Measurements from ENCODE around the gene ITGAD.
"Not testable (repeated sequence)": the region's sequence is repeated elsewhere in the genome, so short reads cannot be mapped to it uniquely, and the experiment has no call there.

Gene ITGAD

GRCh38 chr16:31411024-31411844 is 18.1 kb downstream of the ITGAD start:
- Histone ChIP-seq H3K4me1 (ENCODE audit: insufficient read depth, low read length) (no peaks in the 10 kb centered on the region), H3K27me3 (ENCODE audit: insufficient read depth, low read length) (no peaks in the 10 kb centered on the region), H3K9me3 (ENCODE audit: insufficient read depth, low read depth, low read length) (no peaks in the 10 kb centered on the region), H3K27ac (ENCODE audit: low read length) (no peak overlapping the region), H3K36me3 (ENCODE audit: insufficient read depth, low read depth, low read length) (no peaks in the 10 kb centered on the region), H3K9ac (ENCODE audit: low read depth, low read length) (no peak overlapping the region), H3K4me3 (ENCODE audit: low read length) (no peak overlapping the region)

- H3K4me3 ChIP-seq (ENCODE audit: low read length): no peak overlapping the region
- no peaks in the 10 kb centered on the region for H3K9me3 ChIP-seq (ENCODE audit: insufficient read depth, low read depth, low read length)
- H3K27me3 ChIP-seq (ENCODE audit: insufficient read depth, low read length): no peaks in the 10 kb centered on the region
- H3K36me3 ChIP-seq (ENCODE audit: insufficient read depth, low read depth, low read length): no peaks in the 10 kb centered on the region
- no peaks in the 10 kb centered on the region for H3K4me1 ChIP-seq (ENCODE audit: insufficient read depth, low read length)
- H3K9ac ChIP-seq (ENCODE audit: low read depth, low read length): no peak overlapping the region
- no peak overlapping the region for H3K27ac ChIP-seq (ENCODE audit: low read length)
Observed at GRCh38 chr16:31412750-31413149, 19.6 kb downstream of the ITGAD start.

- Histone ChIP-seq H3K9ac (ENCODE audit: low read depth, low read length) (no peak overlapping the region), H3K9me3 (ENCODE audit: insufficient read depth, low read depth, low read length) (no peaks in the 10 kb centered on the region), H3K27ac (ENCODE audit: low read length) (no peak overlapping the region)
Observed at GRCh38 chr16:31413381-31413780, 20.2 kb downstream of the ITGAD start.

GRCh38 chr16:31413943-31414342 is 20.8 kb downstream of the ITGAD start:
- Histone ChIP-seq H3K9me3 (ENCODE audit: insufficient read depth, low read depth, low read length) (no peaks in the 10 kb centered on the region), H3K4me3 (ENCODE audit: low read length) (no peak overlapping the region), H3K4me1 (ENCODE audit: insufficient read depth, low read length) (no peaks in the 10 kb centered on the region), H3K9ac (ENCODE audit: low read depth, low read length) (no peak overlapping the region), H3K27ac (ENCODE audit: low read length) (no peak overlapping the region), H3K36me3 (ENCODE audit: insufficient read depth, low read depth, low read length) (no peaks in the 10 kb centered on the region), H3K27me3 (ENCODE audit: insufficient read depth, low read length) (no peaks in the 10 kb centered on the region)

More at GRCh38 chr16:31413381-31413780, 20.2 kb downstream of the ITGAD start:
- Histone ChIP-seq H3K27me3 (ENCODE audit: insufficient read depth, low read length) (no peaks in the 10 kb centered on the region), H3K36me3 (ENCODE audit: insufficient read depth, low read depth, low read length) (no peaks in the 10 kb centered on the region), H3K4me3 (ENCODE audit: low read length) (no peak overlapping the region), H3K4me1 (ENCODE audit: insufficient read depth, low read length) (no peaks in the 10 kb centered on the region)

- no peaks in the 10 kb centered on the region for H3K36me3 ChIP-seq (ENCODE audit: insufficient read depth, low read depth, low read length)
- no peaks in the 10 kb centered on the region for H3K27me3 ChIP-seq (ENCODE audit: insufficient read depth, low read length)
- H3K4me1 ChIP-seq (ENCODE audit: insufficient read depth, low read length): no peaks in the 10 kb centered on the region
- no peak overlapping the region for H3K4me3 ChIP-seq (ENCODE audit: low read length)
- no peak overlapping the region for H3K9ac ChIP-seq (ENCODE audit: low read depth, low read length)
- H3K27ac ChIP-seq (ENCODE audit: low read length): no peak overlapping the region
- H3K9me3 ChIP-seq (ENCODE audit: insufficient read depth, low read depth, low read length): no peaks in the 10 kb centered on the region
Observed at GRCh38 chr16:31414706-31415105, 21.6 kb downstream of the ITGAD start.

- H3K9me3 ChIP-seq (ENCODE audit: insufficient read depth, low read depth, low read length): no peaks in the 10 kb centered on the region
- H3K27ac ChIP-seq (ENCODE audit: low read length): no peak overlapping the region
- no peaks in the 10 kb centered on the region for H3K27me3 ChIP-seq (ENCODE audit: insufficient read depth, low read length)
- H3K9ac ChIP-seq (ENCODE audit: low read depth, low read length): no peak overlapping the region
- H3K36me3 ChIP-seq (ENCODE audit: insufficient read depth, low read depth, low read length): no peaks in the 10 kb centered on the region
- no peaks in the 10 kb centered on the region for H3K4me1 ChIP-seq (ENCODE audit: insufficient read depth, low read length)
- H3K4me3 ChIP-seq (ENCODE audit: low read length): no peak overlapping the region
Observed at GRCh38 chr16:31416371-31416770, 23.2 kb downstream of the ITGAD start.

GRCh38 chr16:31417036-31417435 is 23.9 kb downstream of the ITGAD start:
- not testable (repeated sequence) for H3K9me3 ChIP-seq (ENCODE audit: insufficient read depth, low read depth, low read length); H3K27me3 ChIP-seq (ENCODE audit: insufficient read depth, low read length); H3K36me3 ChIP-seq (ENCODE audit: insufficient read depth, low read depth, low read length)

GRCh38 chr16:31417916-31418315 is 24.8 kb downstream of the ITGAD start:
- Histone ChIP-seq H3K4me3 (ENCODE audit: low read length) (no peak overlapping the region), H3K9ac (ENCODE audit: low read depth, low read length) (no peak overlapping the region), H3K27ac (ENCODE audit: low read length) (no peak overlapping the region), H3K36me3 (ENCODE audit: insufficient read depth, low read depth, low read length) (no peaks in the 10 kb centered on the region), H3K9me3 (ENCODE audit: insufficient read depth, low read depth, low read length) (no peaks in the 10 kb centered on the region), H3K4me1 (ENCODE audit: insufficient read depth, low read length) (no peaks in the 10 kb centered on the region), H3K27me3 (ENCODE audit: insufficient read depth, low read length) (no peaks in the 10 kb centered on the region)

More at GRCh38 chr16:31417036-31417435, 23.9 kb downstream of the ITGAD start:
- not testable (repeated sequence) for H3K27ac ChIP-seq (ENCODE audit: low read length); H3K4me1 ChIP-seq (ENCODE audit: insufficient read depth, low read length); H3K9ac ChIP-seq (ENCODE audit: low read depth, low read length); H3K4me3 ChIP-seq (ENCODE audit: low read length)

GRCh38 chr16:31420037-31420436 is 26.9 kb downstream of the ITGAD start:
- H3K27me3 ChIP-seq (ENCODE audit: insufficient read depth, low read length): no peaks in the 10 kb centered on the region
- H3K36me3 ChIP-seq (ENCODE audit: insufficient read depth, low read depth, low read length): no peaks in the 10 kb centered on the region
- H3K4me1 ChIP-seq (ENCODE audit: insufficient read depth, low read length): no peaks in the 10 kb centered on the region
- no peak overlapping the region for H3K27ac ChIP-seq (ENCODE audit: low read length)
- H3K4me3 ChIP-seq (ENCODE audit: low read length): no peak overlapping the region
- H3K9ac ChIP-seq (ENCODE audit: low read depth, low read length): no peak overlapping the region
- H3K9me3 ChIP-seq (ENCODE audit: insufficient read depth, low read depth, low read length): no peaks in the 10 kb centered on the region

- Histone ChIP-seq H3K36me3 (ENCODE audit: insufficient read depth, low read depth, low read length) (no peaks in the 10 kb centered on the region), H3K27ac (ENCODE audit: low read length) (no peak overlapping the region), H3K27me3 (ENCODE audit: insufficient read depth, low read length) (peaks cover 7% of the 10 kb centered on the region; the same call in 1 of the 2 replicates), H3K9ac (ENCODE audit: low read depth, low read length) (no peak overlapping the region), H3K4me1 (ENCODE audit: insufficient read depth, low read length) (no peaks in the 10 kb centered on the region), H3K4me3 (ENCODE audit: low read length) (no peak overlapping the region), H3K9me3 (ENCODE audit: insufficient read depth, low read depth, low read length) (no peaks in the 10 kb centered on the region)
Observed at GRCh38 chr16:31421587-31421986, 28.5 kb downstream of the ITGAD start.

GRCh38 chr16:31423241-31423640 is 30.1 kb downstream of the ITGAD start:
- Histone ChIP-seq H3K9me3 (ENCODE audit: insufficient read depth, low read depth, low read length) (no peaks in the 10 kb centered on the region), H3K4me1 (ENCODE audit: insufficient read depth, low read length) (no peaks in the 10 kb centered on the region), H3K9ac (ENCODE audit: low read depth, low read length) (no peak overlapping the region), H3K36me3 (ENCODE audit: insufficient read depth, low read depth, low read length) (no peaks in the 10 kb centered on the region), H3K27me3 (ENCODE audit: insufficient read depth, low read length) (peaks cover 14% of the 10 kb centered on the region; the same call in 1 of the 2 replicates), H3K27ac (ENCODE audit: low read length) (no peak overlapping the region), H3K4me3 (ENCODE audit: low read length) (no peak overlapping the region)

- no peak overlapping the region for H3K27ac ChIP-seq (ENCODE audit: low read length)
- H3K9ac ChIP-seq (ENCODE audit: low read depth, low read length): no peak overlapping the region
- no peaks in the 10 kb centered on the region for H3K9me3 ChIP-seq (ENCODE audit: insufficient read depth, low read depth, low read length)
- H3K4me1 ChIP-seq (ENCODE audit: insufficient read depth, low read length): no peaks in the 10 kb centered on the region
- no peaks in the 10 kb centered on the region for H3K36me3 ChIP-seq (ENCODE audit: insufficient read depth, low read depth, low read length)
- H3K4me3 ChIP-seq (ENCODE audit: low read length): no peak overlapping the region
- peaks cover 17% of the 10 kb centered on the region; the same call in 1 of the 2 replicates for H3K27me3 ChIP-seq (ENCODE audit: insufficient read depth, low read length)
Observed at GRCh38 chr16:31423801-31424200, 30.7 kb downstream of the ITGAD start.

Measured in iPS-20b (cell line).